HG03520 (cell line): Measurements from ENCODE around the gene CXCL12.

ENCODE experiments used
- ATAC-seq: cut with Tn5 transposase; IDR thresholded peaks from one replicate; pipeline ENCODE4 v1.9.1; 2021; ENCODE audit warnings: mild to moderate bottlenecking, moderate library complexity; ENCODE audit not compliant: unreplicated experiment

Gene CXCL12

GRCh38 chr10:44339218-44339617, 45.7 kb downstream of the CXCL12 start:
- ATAC-seq = no peak

- no peak for ATAC-seq
These were observed 47.8 kb downstream of the CXCL12 start for GRCh38 chr10:44337081-44337480.

GRCh38 chr10:44335330-44336021, 49.4 kb downstream of the CXCL12 start:
- no peak for ATAC-seq

- no peak for ATAC-seq
These were observed 50.2 kb downstream of the CXCL12 start for GRCh38 chr10:44334621-44335184.

- no peak for ATAC-seq
These were observed 50.8 kb downstream of the CXCL12 start for GRCh38 chr10:44334091-44334490.

GRCh38 chr10:44333511-44333910, 51.4 kb downstream of the CXCL12 start:
- ATAC-seq = no peak

GRCh38 chr10:44332465-44332864, 52.4 kb downstream of the CXCL12 start:
- ATAC-seq = no peak

- no peak for ATAC-seq
These were observed 54.5 kb downstream of the CXCL12 start for GRCh38 chr10:44330431-44330830.

- no peak for ATAC-seq
These were observed 57.4 kb downstream of the CXCL12 start for GRCh38 chr10:44327461-44327860.
